ENCODE results near the gene RESP18.

RESP18 gene

DNA sequence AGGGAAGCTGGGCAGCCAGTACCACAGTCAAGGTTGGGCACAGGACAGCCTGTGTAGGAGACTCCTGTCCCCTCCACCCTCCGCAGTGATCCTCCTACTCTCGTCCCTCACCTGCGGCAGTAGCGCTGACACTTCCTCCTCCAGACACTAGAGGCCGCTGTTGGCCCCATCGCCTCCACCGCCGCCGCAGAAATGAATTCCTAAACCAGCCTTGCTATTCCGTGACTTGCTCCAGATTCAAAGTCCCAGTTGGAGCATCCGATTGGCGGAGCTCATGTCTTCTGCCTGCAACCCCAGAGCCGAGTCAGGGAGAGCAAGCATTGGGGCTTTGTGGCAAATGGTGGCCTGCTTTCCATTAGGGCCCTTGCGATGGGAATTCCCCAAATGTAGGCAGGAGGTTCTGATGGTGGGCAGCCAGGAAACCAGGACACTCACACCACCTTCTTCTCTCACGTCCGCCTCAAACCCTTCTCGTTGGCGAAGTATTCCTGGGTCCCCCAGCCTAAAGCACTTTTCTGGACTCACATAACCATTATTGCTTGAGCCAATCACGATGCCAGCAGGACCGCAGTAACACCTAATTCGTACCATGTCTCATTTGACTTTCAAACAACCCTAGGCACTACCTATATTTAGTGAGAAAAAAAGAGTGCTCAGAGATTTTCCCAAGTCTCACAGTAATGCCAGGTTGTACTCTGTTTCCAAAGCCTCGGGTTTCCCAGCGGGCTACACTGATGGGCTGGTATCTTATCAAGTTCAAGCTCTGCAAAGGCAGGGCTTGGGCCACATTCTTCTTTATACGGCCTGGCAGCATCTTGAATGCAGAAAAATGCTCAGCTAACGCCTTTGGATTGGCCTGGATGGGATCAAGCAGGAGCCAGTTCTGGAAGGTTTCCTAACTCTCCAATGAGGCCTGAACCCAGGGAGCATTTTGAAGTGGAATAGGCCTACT, 54.6 kb downstream of the RESP18 start:
- DNase-seq (ENCODE audit: low read depth): peak; percentile 56

Data from stimulated activated CD8-positive, alpha-beta memory T cell treated with anti-CD3 and anti-CD28 coated beads, Interleukin-4, amount 100 ng/mL, for 24 hours (primary cell).